GM23248 (cell line): Measurements from ENCODE around the gene SENP8. TPM values are rescaled to one million over a fixed set of nuclear protein-coding genes. Genes with fewer than 3 reads are reported as not detected.

Experiments used
- DNase-seq: peaks from one replicate; pipeline ENCODE4 v3.0.0-alpha.2; 2015
- H2AFZ ChIP-seq: fragments of 200-600 bp; sonication (generic); 2 replicates; pipeline ENCODE4 v1.6.1; 2016; ENCODE audit warnings: antibody characterized with exemption
- H3F3A ChIP-seq: fragments of 200-600 bp; sonication (generic); 2 replicates; pipeline ENCODE4 v1.6.1; 2016; ENCODE audit warnings: mild to moderate bottlenecking, antibody characterized with exemption, mixed run types; ENCODE audit not compliant: insufficient read depth
- H3K27ac ChIP-seq: fragments of 200-600 bp; sonication (generic); 2 replicates; pipeline ENCODE4 v1.5.1; 2016; ENCODE audit warnings: mild to moderate bottlenecking
- H3K27me3 ChIP-seq: fragments of 200-600 bp; sonication (generic); replicated peaks from 2 replicates; pipeline ENCODE4 v1.6.1; 2016; ENCODE audit warnings: mild to moderate bottlenecking; ENCODE audit not compliant: insufficient read depth
- H3K36me3 ChIP-seq: fragments of 200-600 bp; sonication (generic); 2 replicates; pipeline ENCODE4 v1.6.1; 2016; ENCODE audit warnings: low read depth, mild to moderate bottlenecking
- H3K4me1 ChIP-seq: fragments of 200-600 bp; sonication (generic); 2 replicates; pipeline ENCODE4 v1.6.1; 2016; ENCODE audit warnings: mild to moderate bottlenecking; ENCODE audit not compliant: insufficient read depth
- H3K4me2 ChIP-seq: fragments of 200-600 bp; sonication (generic); one replicate; pipeline ENCODE4 v1.6.1; 2016; ENCODE audit warnings: mild to moderate bottlenecking; ENCODE audit not compliant: unreplicated experiment
- H3K4me3 ChIP-seq: fragments of 200-600 bp; sonication (generic); 2 replicates; pipeline ENCODE4 v1.5.1; 2016; ENCODE audit warnings: mild to moderate bottlenecking
- H3K79me2 ChIP-seq: fragments of 200-600 bp; sonication (generic); 2 replicates; pipeline ENCODE4 v1.6.1; 2016; ENCODE audit warnings: mild to moderate bottlenecking; ENCODE audit not compliant: insufficient read depth
- H3K9ac ChIP-seq: fragments of 200-600 bp; sonication (generic); 2 replicates; pipeline ENCODE4 v1.6.1; 2016; ENCODE audit warnings: mild to moderate bottlenecking
- H3K9me2 ChIP-seq: fragments of 200-600 bp; sonication (generic); 2 replicates; pipeline ENCODE4 v1.6.1; 2016; ENCODE audit warnings: mixed run types, mild to moderate bottlenecking, moderate library complexity; ENCODE audit not compliant: insufficient read depth
- H3K9me3 ChIP-seq: fragments of 200-600 bp; sonication (generic); one replicate; pipeline ENCODE4 v1.6.1; 2017; ENCODE audit warnings: low read depth
- H4K20me1 ChIP-seq: fragments of 200-600 bp; sonication (generic); 2 replicates; pipeline ENCODE4 v1.6.0; 2016; ENCODE audit not compliant: insufficient read depth
- EZH2 ChIP-seq: fragments of 200-600 bp; sonication (generic); IDR thresholded peaks from 2 replicates; pipeline ENCODE4 v1.6.1; 2018; ENCODE audit warnings: antibody characterized with exemption, mild to moderate bottlenecking; ENCODE audit not compliant: insufficient read depth, poor library complexity, severe bottlenecking
- EZH2phosphoT487 ChIP-seq: fragments of 200-600 bp; sonication (generic); IDR thresholded peaks from 2 replicates; pipeline ENCODE4 v1.6.1; 2018; ENCODE audit warnings: antibody characterized with exemption, moderate library complexity, mild to moderate bottlenecking, low read depth; ENCODE audit not compliant: insufficient read depth
- WGBS, 2 experiments: methylation state at CpG; one replicate each; pipeline ENCODE4 v1.1.6; 2015 to 2017; ENCODE audit warnings: low lambda C conversion rate in 2 of 2, low coverage in 1 of 2; ENCODE audit errors: missing lambda C conversion rate in 2 of 2; 5-methylcytosine and 5-hydroxymethylcytosine counted together
- in situ Hi-C: fragments of 300-500 bp; cut with MboI; formaldehyde crosslinking; loops from 2 replicates; pipeline ENCODE4 v1.15.0; 2020
- polyA plus RNA-seq: library from polyadenylated mRNA; unstranded; fragments of >200 nt; fragmentation: Nextera tagmentation; extraction: Ambion mirVana; gene quantifications from 2 replicates; pipeline ENCODE4 v1.2.1, GENCODE V29; 2016
- total RNA-seq: library from RNA; depleted of rRNA; stranded (reverse); fragments of >200 nt; shearing (Covaris generic); gene quantifications from 2 replicates; pipeline ENCODE4 v1.2.3, GENCODE V29; 2014

SENP8 gene
- total and polyA plus RNA-seq, 2 experiments from 2014 or later, result 2.5 to 3.8 TPM

- H3K4me3 ChIP-seq, result no peak overlapping the region
- H3K4me1 ChIP-seq, result no peaks in the 10 kb centered on the region
- H3K79me2 ChIP-seq, result no peaks in the 10 kb centered on the region
- TF ChIP-seq EZH2phosphoT487 (no peak), EZH2 (no peak)
- H3K27me3 ChIP-seq, result peaks cover 22% of the 10 kb centered on the region; the same call in 1 of the 2 replicates
- in situ Hi-C loops, result loop anchor here (25.0 kb wide), 1 partner anchor 710 kb away; no protein-coding TSS in a partner anchor
- 67 to 70% methylated on average over 5 of the region's 5 CpGs for WGBS, 2 experiments
- DNase-seq, result no peak
- H3K9me2 ChIP-seq, result no peaks in the 10 kb centered on the region
- no peak overlapping the region for H3K9ac ChIP-seq
- no peaks in the 10 kb centered on the region for H4K20me1 ChIP-seq
- no peaks in the 10 kb centered on the region for H3K9me3 ChIP-seq
- no peak overlapping the region for H2AFZ ChIP-seq
- no peaks in the 10 kb centered on the region for H3K36me3 ChIP-seq
- H3K4me2 ChIP-seq, result no peak overlapping the region
- no peaks in the 10 kb centered on the region for H3F3A ChIP-seq
- no peak overlapping the region for H3K27ac ChIP-seq
These were observed 54.6 kb downstream of the SENP8 start for GRCh38 chr15:72172796-72173195.

- DNase-seq, result no peak
- H3K9ac ChIP-seq, result no peak overlapping the region
- peaks cover 22% of the 10 kb centered on the region; the same call in 1 of the 2 replicates for H3K27me3 ChIP-seq
- H3K27ac ChIP-seq, result no peak overlapping the region
- H3K4me1 ChIP-seq, result no peaks in the 10 kb centered on the region
- in situ Hi-C loops, result loop anchor here (25.0 kb wide), 1 partner anchor 711 kb away; no protein-coding TSS in a partner anchor
- H3F3A ChIP-seq, result no peaks in the 10 kb centered on the region
- H3K9me2 ChIP-seq, result no peaks in the 10 kb centered on the region
- no peaks in the 10 kb centered on the region for H4K20me1 ChIP-seq
- TF ChIP-seq EZH2, result no peak
- no peak for TF ChIP-seq EZH2phosphoT487
- WGBS, 2 experiments, result 78 to 83% methylated on average over 6 of the region's 6 CpGs
- H3K9me3 ChIP-seq, result no peaks in the 10 kb centered on the region
- H3K4me2 ChIP-seq, result no peak overlapping the region
- H3K4me3 ChIP-seq, result no peak overlapping the region
- H3K36me3 ChIP-seq, result no peaks in the 10 kb centered on the region
- no peaks in the 10 kb centered on the region for H3K79me2 ChIP-seq
- H2AFZ ChIP-seq, result no peak overlapping the region
These were observed 55.2 kb downstream of the SENP8 start for GRCh38 chr15:72173401-72173800.

- Histone ChIP-seq H3K4me2 (no peak overlapping the region), H4K20me1 (no peaks in the 10 kb centered on the region), H3K36me3 (no peaks in the 10 kb centered on the region), H3K4me3 (no peak overlapping the region), H3K9me2 (no peaks in the 10 kb centered on the region), H3K4me1 (no peaks in the 10 kb centered on the region), H3K79me2 (no peaks in the 10 kb centered on the region), H3K9ac (no peak overlapping the region), H3F3A (no peaks in the 10 kb centered on the region), H2AFZ (no peak overlapping the region), H3K9me3 (no peaks in the 10 kb centered on the region), H3K27ac (no peak overlapping the region), H3K27me3 (peaks cover 22% of the 10 kb centered on the region; the same call in 1 of the 2 replicates)
- DNase-seq, result no peak
- in situ Hi-C loops, result loop anchor here (25.0 kb wide), 1 partner anchor 712 kb away; no protein-coding TSS in a partner anchor
- 79 to 81% methylated on average over 12 of the region's 12 CpGs for WGBS, 2 experiments
- TF ChIP-seq EZH2phosphoT487 (no peak), EZH2 (no peak)
These were observed 55.8 kb downstream of the SENP8 start for GRCh38 chr15:72173864-72174550.

- Histone ChIP-seq H3K4me2 (no peak overlapping the region), H2AFZ (no peak overlapping the region), H4K20me1 (no peaks in the 10 kb centered on the region), H3K27me3 (peaks cover 22% of the 10 kb centered on the region; the same call in 1 of the 2 replicates), H3K27ac (no peak overlapping the region), H3F3A (no peaks in the 10 kb centered on the region), H3K9me2 (no peaks in the 10 kb centered on the region), H3K79me2 (no peaks in the 10 kb centered on the region), H3K9ac (no peak overlapping the region), H3K36me3 (no peaks in the 10 kb centered on the region), H3K4me1 (no peaks in the 10 kb centered on the region), H3K4me3 (no peak overlapping the region), H3K9me3 (no peaks in the 10 kb centered on the region)
- WGBS, 2 experiments, result 47 to 54% methylated on average over 5 of the region's 5 CpGs
- no peak for DNase-seq
- in situ Hi-C loops, result loop anchor here (25.0 kb wide), 1 partner anchor 712 kb away; no protein-coding TSS in a partner anchor
- TF ChIP-seq EZH2phosphoT487 (no peak), EZH2 (no peak)
These were observed 56.5 kb downstream of the SENP8 start for GRCh38 chr15:72174551-72175165.
